Testis (tissue), 2 donors: ENCODE measurements around the gene CEBPG.

Experiments
- POLR2A ChIP-seq: fragments of 450-650 bp; IDR thresholded peaks from one replicate; pipeline ENCODE4 v1.6.1; 2017; ENCODE audit warnings: antibody characterized with exemption, mild to moderate bottlenecking, moderate library complexity
- TF ChIP-seq, protein P1 (sequence below), 3 experiments: fragments of 450-650 bp in 2 of 3; fragments of 200-600 bp in 1 of 3; sonication (generic) in 1 of 3; IDR thresholded peaks; one replicate each; pipeline ENCODE4 v1.5.1; 2016 to 2019; ENCODE audit warnings: antibody characterized with exemption in 3 of 3, mild to moderate bottlenecking in 2 of 3, moderate library complexity in 1 of 3

DNA sequence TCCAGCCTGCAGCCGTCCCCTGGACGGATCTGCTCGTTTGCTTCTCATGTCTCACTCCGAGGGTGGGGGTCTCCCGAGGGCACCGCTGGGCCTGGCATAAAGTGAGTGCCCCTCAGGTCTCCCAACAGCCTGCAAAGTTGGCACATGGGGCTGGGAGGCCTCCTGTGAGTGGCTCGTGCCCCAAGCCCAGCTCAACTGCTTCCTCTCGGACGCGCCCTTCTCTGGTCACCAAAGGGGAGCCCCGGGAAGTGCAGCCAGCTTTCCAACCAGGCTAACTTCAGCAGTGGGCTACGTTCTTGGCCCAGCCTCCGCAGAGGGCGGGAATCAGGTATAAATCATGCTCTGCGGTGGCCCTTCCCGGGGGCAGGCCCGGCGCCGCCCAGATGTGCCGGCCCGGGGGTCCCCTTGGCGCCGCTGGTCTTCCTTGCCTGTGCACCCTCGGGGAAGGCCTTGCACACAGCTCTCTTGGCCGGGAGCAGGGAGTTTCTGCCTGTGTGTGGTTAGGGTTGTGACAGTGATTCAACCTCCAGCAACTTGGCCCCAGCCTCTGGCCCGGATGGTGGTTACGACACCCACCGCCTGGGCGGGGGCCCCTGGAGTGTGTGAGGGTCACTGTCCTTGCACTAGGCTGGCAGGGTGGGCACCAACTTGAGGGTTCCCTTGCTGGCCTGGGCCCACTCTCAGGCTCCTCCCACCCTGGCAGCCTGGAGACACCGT lies 20.7 kb downstream of the CEBPG start:
- TF ChIP-seq, protein P1, sequence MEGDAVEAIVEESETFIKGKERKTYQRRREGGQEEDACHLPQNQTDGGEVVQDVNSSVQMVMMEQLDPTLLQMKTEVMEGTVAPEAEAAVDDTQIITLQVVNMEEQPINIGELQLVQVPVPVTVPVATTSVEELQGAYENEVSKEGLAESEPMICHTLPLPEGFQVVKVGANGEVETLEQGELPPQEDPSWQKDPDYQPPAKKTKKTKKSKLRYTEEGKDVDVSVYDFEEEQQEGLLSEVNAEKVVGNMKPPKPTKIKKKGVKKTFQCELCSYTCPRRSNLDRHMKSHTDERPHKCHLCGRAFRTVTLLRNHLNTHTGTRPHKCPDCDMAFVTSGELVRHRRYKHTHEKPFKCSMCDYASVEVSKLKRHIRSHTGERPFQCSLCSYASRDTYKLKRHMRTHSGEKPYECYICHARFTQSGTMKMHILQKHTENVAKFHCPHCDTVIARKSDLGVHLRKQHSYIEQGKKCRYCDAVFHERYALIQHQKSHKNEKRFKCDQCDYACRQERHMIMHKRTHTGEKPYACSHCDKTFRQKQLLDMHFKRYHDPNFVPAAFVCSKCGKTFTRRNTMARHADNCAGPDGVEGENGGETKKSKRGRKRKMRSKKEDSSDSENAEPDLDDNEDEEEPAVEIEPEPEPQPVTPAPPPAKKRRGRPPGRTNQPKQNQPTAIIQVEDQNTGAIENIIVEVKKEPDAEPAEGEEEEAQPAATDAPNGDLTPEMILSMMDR (IDR thresholded peaks at IDR 0.05), result no peak
- TF ChIP-seq POLR2A, result no peak
